GM23338 (cell line): Measurements from ENCODE around the gene FOXK2. TPM values are rescaled to one million over a fixed set of nuclear protein-coding genes. Genes with fewer than 3 reads are reported as not detected.
A peak's percentile ranks its signal among the peaks of the same experiment; 100 is the strongest.

Experiments
- ATAC-seq: fragments of 200-7000 bp; cut with Tn5 transposase; 3 replicates; pipeline ENCODE4 v1.9.1; 2020
- DNase-seq: peaks from one replicate; pipeline ENCODE4 v3.0.0-alpha.2; 2015; ENCODE audit warnings: low spot score
- H2AFZ ChIP-seq: fragments of 200-600 bp; sonication (generic); 2 replicates; pipeline ENCODE4 v1.8.0; 2016; ENCODE audit warnings: antibody characterized with exemption, mild to moderate bottlenecking, moderate library complexity
- H3F3A ChIP-seq: fragments of 200-600 bp; sonication (generic); replicated peaks from 2 replicates; pipeline ENCODE4 v1.8.0; 2017; ENCODE audit warnings: antibody characterized with exemption, mixed run types, low read depth
- H3K27ac ChIP-seq: fragments of 200-600 bp; sonication (generic); 2 replicates; pipeline ENCODE4 v1.6.1; 2016; ENCODE audit warnings: low read depth
- H3K27me3 ChIP-seq: fragments of 200-600 bp; sonication (generic); 2 replicates; pipeline ENCODE4 v1.8.0; 2016; ENCODE audit warnings: mild to moderate bottlenecking, mixed run types, moderate library complexity; ENCODE audit not compliant: insufficient read depth
- H3K36me3 ChIP-seq: fragments of 200-600 bp; sonication (generic); 2 replicates; pipeline ENCODE4 v1.8.0; 2016; ENCODE audit warnings: mild to moderate bottlenecking; ENCODE audit not compliant: insufficient read depth
- H3K4me1 ChIP-seq: fragments of 200-600 bp; sonication (generic); 2 replicates; pipeline ENCODE4 v1.8.0; 2016; ENCODE audit warnings: mild to moderate bottlenecking, moderate library complexity; ENCODE audit not compliant: insufficient read depth
- H3K4me2 ChIP-seq: fragments of 200-600 bp; sonication (generic); 2 replicates; pipeline ENCODE4 v1.7.1; 2017; ENCODE audit warnings: mixed run types
- H3K4me3 ChIP-seq: fragments of 200-600 bp; sonication (generic); 2 replicates; pipeline ENCODE4 v1.6.1; 2016; ENCODE audit warnings: mixed run types
- H3K79me2 ChIP-seq: fragments of 200-600 bp; sonication (generic); replicated peaks from 2 replicates; pipeline ENCODE4 v1.8.0; 2017; ENCODE audit warnings: mild to moderate bottlenecking; ENCODE audit not compliant: insufficient read depth
- H3K9me2 ChIP-seq: fragments of 200-600 bp; sonication (generic); 2 replicates; pipeline ENCODE4 v1.8.0; 2017; ENCODE audit not compliant: insufficient read depth
- H4K20me1 ChIP-seq: fragments of 200-600 bp; sonication (generic); replicated peaks from 2 replicates; pipeline ENCODE4 v1.8.0; 2017; ENCODE audit warnings: mild to moderate bottlenecking; ENCODE audit not compliant: insufficient read depth
- H3K27ac Mint-ChIP-seq: 2 replicates; pipeline ENCODE4 v1.8.0; 2020; ENCODE audit warnings: inconsistent platforms, mild to moderate bottlenecking, moderate library complexity, mixed read lengths
- H3K27me3 Mint-ChIP-seq: 3 replicates; pipeline ENCODE4 v1.8.0; 2022; ENCODE audit warnings: low read depth, mild to moderate bottlenecking, moderate library complexity, mixed read lengths, inconsistent platforms; ENCODE audit not compliant: insufficient read depth, poor library complexity
- H3K36me3 Mint-ChIP-seq: 3 replicates; pipeline ENCODE4 v1.8.0; 2021; ENCODE audit warnings: low read depth, mild to moderate bottlenecking, inconsistent platforms, moderate library complexity, mixed read lengths
- H3K4me1 Mint-ChIP-seq: 3 replicates; pipeline ENCODE4 v1.8.0; 2020; ENCODE audit warnings: mild to moderate bottlenecking, inconsistent platforms, mixed read lengths
- H3K4me3 Mint-ChIP-seq: 3 replicates; pipeline ENCODE4 v1.8.0; 2021; ENCODE audit warnings: moderate library complexity, mild to moderate bottlenecking, inconsistent platforms, mixed read lengths
- H3K9me3 Mint-ChIP-seq: 3 replicates; pipeline ENCODE4 v1.8.0; 2020; ENCODE audit warnings: moderate library complexity, mild to moderate bottlenecking, inconsistent platforms, mixed read lengths
- CREB1 ChIP-seq: fragments of 250-450 bp; sonication (Bioruptor Pico); IDR thresholded peaks from 2 replicates; pipeline ENCODE4 v1.5.0; 2020; ENCODE audit warnings: low read depth, mild to moderate bottlenecking, moderate library complexity
- CTCF ChIP-seq, 2 experiments: fragments of 200-600 bp in 1 of 2; sonication (generic) in 1 of 2; conservative IDR thresholded peaks; 2 replicates each; pipeline versions ENCODE4 v1.5.1 to v1.6.1; 2016 to 2017; ENCODE audit warnings: antibody characterized with exemption in 2 of 2, low read depth in 2 of 2, mild to moderate bottlenecking in 2 of 2, moderate library complexity in 1 of 2
- EZH2 ChIP-seq: fragments of 200-600 bp; sonication (generic); IDR thresholded peaks from one replicate; pipeline ENCODE4 v1.8.0; 2017; ENCODE audit warnings: antibody characterized with exemption, mild to moderate bottlenecking, low read depth; ENCODE audit not compliant: unreplicated experiment
- EZH2phosphoT487 ChIP-seq: fragments of 200-600 bp; sonication (generic); IDR thresholded peaks from one replicate; pipeline ENCODE4 v1.8.1; 2018; ENCODE audit warnings: antibody characterized with exemption; ENCODE audit not compliant: unreplicated experiment
- JUNB ChIP-seq: IDR thresholded peaks from one replicate; pipeline ENCODE4 v1.6.1; 2016; ENCODE audit warnings: antibody characterized with exemption; ENCODE audit not compliant: unreplicated experiment
- NANOG ChIP-seq: IDR thresholded peaks from 2 replicates; pipeline ENCODE4 v1.6.1; 2016; ENCODE audit warnings: antibody characterized with exemption, borderline replicate concordance
- POLR2AphosphoS5 ChIP-seq: IDR thresholded peaks from 2 replicates; pipeline ENCODE4 v1.6.1; 2016; ENCODE audit warnings: antibody characterized with exemption, low read depth
- STAT1 ChIP-seq: IDR thresholded peaks from one replicate; pipeline ENCODE4 v1.6.1; 2016; ENCODE audit warnings: antibody characterized with exemption; ENCODE audit not compliant: unreplicated experiment
- ZNF114 ChIP-seq: fragments of 250-450 bp; sonication (Bioruptor Pico); IDR thresholded peaks from 2 replicates; pipeline ENCODE4 v1.5.0; 2020; ENCODE audit warnings: mild to moderate bottlenecking, moderate library complexity
- ZNF331 ChIP-seq: fragments of 250-450 bp; sonication (Bioruptor Pico); IDR thresholded peaks from 2 replicates; pipeline ENCODE4 v1.5.0; 2020; ENCODE audit warnings: low read depth, mild to moderate bottlenecking, moderate library complexity
- ZNF462 ChIP-seq: fragments of 250-450 bp; sonication (Bioruptor Pico); IDR thresholded peaks from 2 replicates; pipeline ENCODE4 v1.5.0; 2020; ENCODE audit warnings: mild to moderate bottlenecking, moderate library complexity
- polyA plus RNA-seq: library from polyadenylated mRNA; unstranded; fragments of >200 nt; fragmentation: Nextera tagmentation; extraction: Ambion mirVana; gene quantifications from 2 replicates; pipeline ENCODE4 v1.2.1, GENCODE V29; 2016
- total RNA-seq: library from RNA; depleted of rRNA; stranded (reverse); fragments of >200 nt; shearing (Covaris generic); gene quantifications from 2 replicates; pipeline ENCODE4 v1.2.3, GENCODE V29; 2014
- TF ChIP-seq, protein P1 (sequence below): IDR thresholded peaks from one replicate; pipeline ENCODE4 v1.6.1; 2018; ENCODE audit warnings: antibody characterized with exemption; ENCODE audit not compliant: unreplicated experiment
- TF ChIP-seq, protein P2 (sequence below): IDR thresholded peaks from 2 replicates; pipeline ENCODE4 v1.6.1; 2016; ENCODE audit warnings: antibody characterized with exemption

FOXK2 gene
- total and polyA plus RNA-seq, 2 experiments from 2014 or later, result 12.3 to 66.0 TPM

DNA sequence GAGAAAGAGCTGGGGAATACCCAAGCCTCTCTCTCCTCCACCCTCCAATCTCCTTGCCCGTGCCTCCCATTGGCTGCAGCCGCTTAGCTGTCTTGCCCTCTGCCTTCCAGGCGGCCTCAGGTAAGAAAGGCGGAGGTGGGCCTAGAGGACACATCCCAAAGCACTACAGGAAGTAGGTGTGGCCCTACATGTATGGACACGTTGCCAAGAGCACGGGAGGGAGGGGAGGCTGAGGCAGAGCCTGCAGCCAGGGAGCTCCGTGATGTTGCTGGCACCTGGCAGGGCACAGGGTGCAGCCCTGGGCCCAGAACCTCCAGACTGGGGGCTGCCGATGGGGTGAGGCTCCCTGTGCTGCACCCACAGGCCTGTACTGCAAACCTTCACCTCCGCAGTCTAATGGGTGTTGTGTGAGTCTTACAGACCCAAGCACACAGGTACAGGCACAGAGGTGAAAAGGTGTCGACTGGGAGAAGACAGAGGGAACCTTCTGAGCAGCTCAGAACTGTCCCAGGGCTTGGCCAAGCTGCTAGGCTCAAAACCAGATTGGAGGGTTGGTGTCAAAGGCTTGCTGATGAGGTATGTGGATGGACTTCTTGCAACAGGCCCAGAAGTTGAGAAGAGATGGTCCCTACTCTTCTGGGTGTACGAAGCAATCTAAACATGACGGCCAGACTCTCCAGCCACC is 23.5 kb upstream of the FOXK2 start:
- H3K9me3 Mint-ChIP-seq, result peaks cover 6% of the 10 kb centered on the region; the same call in 2 of the 3 replicates
- Histone ChIP-seq H3F3A (peaks cover 24% of the 10 kb centered on the region), H3K27ac (no peak overlapping the region), H3K36me3 (no peaks in the 10 kb centered on the region), H3K9me2 (no peaks in the 10 kb centered on the region), H3K4me2 (peak overlapping the region; percentile 80; the same call in 1 of the 2 replicates), H2AFZ (no peak overlapping the region), H3K4me3 (no peak overlapping the region; the same call in 1 of the 2 replicates), H4K20me1 (no peaks in the 10 kb centered on the region), H3K79me2 (no peaks in the 10 kb centered on the region), H3K27me3 (peaks cover 28% of the 10 kb centered on the region), H3K4me1 (peaks cover 17% of the 10 kb centered on the region)
- peaks cover 49% of the 10 kb centered on the region for H3K27me3 Mint-ChIP-seq
- peak overlapping the region; percentile 55 for H3K4me3 Mint-ChIP-seq
- ATAC-seq, result peak; percentile 17
- no peak overlapping the region for H3K27ac Mint-ChIP-seq
- H3K4me1 Mint-ChIP-seq, result peaks cover 8% of the 10 kb centered on the region; the same call in 2 of the 3 replicates
- peak; percentile 70 for DNase-seq
- H3K36me3 Mint-ChIP-seq, result peaks cover 6% of the 10 kb centered on the region; the same call in 1 of the 3 replicates
- TF ChIP-seq EZH2 (no peak), ZNF114 (no peak), STAT1 (no peak), ZNF462 (CRISPR knock-in tag) (no peak), EZH2phosphoT487 (no peak), POLR2AphosphoS5 (no peak), ZNF331 (CRISPR knock-in tag) (no peak), CREB1 (CRISPR knock-in tag) (no peak), CTCF (conservative IDR thresholded peaks at IDR 0.05; ENCODE audit: low read depth in 2 of 2) (no peak), JUNB (no peak), NANOG (no peak)
- TF ChIP-seq, protein P1, sequence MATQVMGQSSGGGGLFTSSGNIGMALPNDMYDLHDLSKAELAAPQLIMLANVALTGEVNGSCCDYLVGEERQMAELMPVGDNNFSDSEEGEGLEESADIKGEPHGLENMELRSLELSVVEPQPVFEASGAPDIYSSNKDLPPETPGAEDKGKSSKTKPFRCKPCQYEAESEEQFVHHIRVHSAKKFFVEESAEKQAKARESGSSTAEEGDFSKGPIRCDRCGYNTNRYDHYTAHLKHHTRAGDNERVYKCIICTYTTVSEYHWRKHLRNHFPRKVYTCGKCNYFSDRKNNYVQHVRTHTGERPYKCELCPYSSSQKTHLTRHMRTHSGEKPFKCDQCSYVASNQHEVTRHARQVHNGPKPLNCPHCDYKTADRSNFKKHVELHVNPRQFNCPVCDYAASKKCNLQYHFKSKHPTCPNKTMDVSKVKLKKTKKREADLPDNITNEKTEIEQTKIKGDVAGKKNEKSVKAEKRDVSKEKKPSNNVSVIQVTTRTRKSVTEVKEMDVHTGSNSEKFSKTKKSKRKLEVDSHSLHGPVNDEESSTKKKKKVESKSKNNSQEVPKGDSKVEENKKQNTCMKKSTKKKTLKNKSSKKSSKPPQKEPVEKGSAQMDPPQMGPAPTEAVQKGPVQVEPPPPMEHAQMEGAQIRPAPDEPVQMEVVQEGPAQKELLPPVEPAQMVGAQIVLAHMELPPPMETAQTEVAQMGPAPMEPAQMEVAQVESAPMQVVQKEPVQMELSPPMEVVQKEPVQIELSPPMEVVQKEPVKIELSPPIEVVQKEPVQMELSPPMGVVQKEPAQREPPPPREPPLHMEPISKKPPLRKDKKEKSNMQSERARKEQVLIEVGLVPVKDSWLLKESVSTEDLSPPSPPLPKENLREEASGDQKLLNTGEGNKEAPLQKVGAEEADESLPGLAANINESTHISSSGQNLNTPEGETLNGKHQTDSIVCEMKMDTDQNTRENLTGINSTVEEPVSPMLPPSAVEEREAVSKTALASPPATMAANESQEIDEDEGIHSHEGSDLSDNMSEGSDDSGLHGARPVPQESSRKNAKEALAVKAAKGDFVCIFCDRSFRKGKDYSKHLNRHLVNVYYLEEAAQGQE, result no peak
- TF ChIP-seq, protein P2, sequence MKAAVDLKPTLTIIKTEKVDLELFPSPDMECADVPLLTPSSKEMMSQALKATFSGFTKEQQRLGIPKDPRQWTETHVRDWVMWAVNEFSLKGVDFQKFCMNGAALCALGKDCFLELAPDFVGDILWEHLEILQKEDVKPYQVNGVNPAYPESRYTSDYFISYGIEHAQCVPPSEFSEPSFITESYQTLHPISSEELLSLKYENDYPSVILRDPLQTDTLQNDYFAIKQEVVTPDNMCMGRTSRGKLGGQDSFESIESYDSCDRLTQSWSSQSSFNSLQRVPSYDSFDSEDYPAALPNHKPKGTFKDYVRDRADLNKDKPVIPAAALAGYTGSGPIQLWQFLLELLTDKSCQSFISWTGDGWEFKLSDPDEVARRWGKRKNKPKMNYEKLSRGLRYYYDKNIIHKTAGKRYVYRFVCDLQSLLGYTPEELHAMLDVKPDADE, result no peak
